Transverse colon (tissue), 1 donor: Measurements from ENCODE around the gene PLCG2.

Source experiments
- EP300 ChIP-seq: sonication (generic); formaldehyde crosslinking; IDR thresholded peaks from one replicate; pipeline ENCODE4 v1.6.1; 2017; ENCODE audit warnings: antibody characterized with exemption, low read depth
- POLR2A ChIP-seq: fragments of 450-650 bp; IDR thresholded peaks from one replicate; pipeline ENCODE4 v1.6.1; 2016; ENCODE audit warnings: antibody characterized with exemption, mild to moderate bottlenecking, moderate library complexity

- TF ChIP-seq EP300, result no peak
- TF ChIP-seq POLR2A, result no peak
Measured at GRCh38 chr16:81818568-81818896, 39.4 kb downstream of the PLCG2 start.
